Stimulated activated CD8-positive, alpha-beta memory T cell treated with anti-CD3 and anti-CD28 coated beads, Interleukin-7, amount 100 ng/mL, for 48 hours (primary cell): ENCODE results near the gene SLC25A48.
A peak's percentile ranks its signal among the peaks of the same experiment; 100 is the strongest.
"Not testable (repeated sequence)": the region's sequence is repeated elsewhere in the genome, so short reads cannot be mapped to it uniquely, and the experiment has no call there.

ENCODE experiments used
- DNase-seq, 2 donors: peaks; one replicate each; pipeline ENCODE4 v3.0.0-alpha.2; 2020; ENCODE audit warnings: low read depth in 1 of 2; ENCODE audit errors: extremely low read depth in 1 of 2

The SLC25A48 gene

DNA sequence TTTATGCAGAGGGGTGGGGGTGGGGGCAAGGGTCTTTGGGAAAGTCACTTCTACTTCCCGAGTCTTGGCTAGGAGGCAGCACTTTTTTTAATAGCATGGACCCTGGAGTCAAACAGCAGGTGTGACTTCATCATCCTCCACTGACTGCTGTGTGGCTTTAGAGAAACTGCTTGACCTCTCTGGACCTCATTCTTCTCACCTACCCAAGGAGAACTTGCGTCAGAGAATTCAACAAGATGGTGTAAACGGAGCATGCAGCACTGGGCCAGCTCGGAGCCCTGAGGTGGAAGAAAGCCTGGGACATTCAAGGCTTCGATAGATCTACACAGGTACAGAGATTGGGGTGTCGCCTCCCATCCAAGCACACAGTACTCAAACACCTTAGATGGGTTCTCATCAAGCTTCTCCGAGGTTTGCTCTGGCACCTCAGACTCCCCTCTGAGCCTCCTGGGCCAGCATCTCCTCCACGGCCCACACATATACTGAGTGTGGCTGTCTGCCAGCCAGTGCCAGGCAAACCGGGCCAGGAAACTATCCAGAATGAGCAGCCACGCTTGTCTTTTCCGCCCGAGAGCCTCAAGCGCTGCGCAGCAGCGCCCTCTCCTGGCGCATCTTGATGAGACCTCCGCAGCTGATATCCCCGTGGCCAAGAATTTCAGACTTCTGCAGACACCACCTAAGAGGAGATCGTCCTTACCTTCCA, 4.6 kb upstream of the SLC25A48 start:
- peak in 1 of 2 donors; percentile 18 for DNase-seq

DNA sequence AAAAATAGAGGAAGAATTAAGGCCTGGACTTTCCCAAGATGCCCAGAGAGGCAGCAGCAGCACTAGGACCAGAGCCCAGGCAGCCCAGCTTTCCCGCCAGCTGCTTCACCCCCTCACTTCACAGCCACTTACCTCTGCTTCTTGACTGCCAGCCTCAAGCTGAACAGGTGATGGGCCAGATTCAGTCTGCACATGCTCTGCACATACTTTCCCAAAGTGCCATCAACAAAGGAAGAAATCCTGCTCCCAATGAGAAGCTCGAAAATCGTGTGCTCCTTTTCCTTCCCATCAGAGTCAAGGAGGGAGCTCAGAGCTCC, 4.1 kb upstream of the SLC25A48 start:
- no peak for DNase-seq

DNA sequence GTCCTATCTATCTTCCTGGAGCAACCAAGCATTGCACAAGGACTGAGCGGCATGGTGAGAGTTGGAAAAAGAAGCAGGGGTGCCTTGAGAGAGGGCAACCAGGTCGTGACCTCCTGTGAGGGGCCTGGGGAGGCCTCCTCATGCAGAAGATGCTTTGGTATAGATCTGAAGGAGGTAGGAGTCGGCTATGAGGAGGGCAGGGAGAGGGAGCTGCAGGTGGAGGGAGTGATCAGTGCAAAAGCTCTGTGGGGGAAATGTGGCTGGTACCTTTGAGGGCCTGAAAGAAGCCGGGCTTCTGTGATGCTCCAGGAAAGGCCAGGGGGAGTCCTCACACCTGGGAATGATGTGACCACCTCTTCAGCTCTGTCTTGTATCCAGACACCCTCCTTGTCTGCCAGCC, 3.6 kb upstream of the SLC25A48 start:
- DNase-seq = no peak

DNA sequence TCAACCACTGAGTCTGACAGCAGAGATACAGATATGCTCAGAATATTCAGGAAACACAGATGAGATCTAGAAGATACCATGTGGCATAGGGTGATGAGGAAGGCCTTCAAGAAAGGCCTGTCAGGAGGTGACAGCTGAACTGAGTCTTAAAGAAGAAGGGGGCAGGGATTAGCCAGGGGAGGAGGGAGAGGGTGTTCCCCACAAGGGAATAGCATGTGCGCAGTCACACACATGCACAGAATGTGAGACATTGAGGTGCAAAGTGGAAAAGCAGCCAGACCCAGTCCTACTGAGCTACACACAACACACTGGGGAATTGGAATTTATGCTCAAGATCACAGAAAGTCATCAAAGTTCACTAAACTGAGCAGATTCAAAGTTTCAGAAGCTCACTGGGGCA, 3.0 kb upstream of the SLC25A48 start:
- DNase-seq = no peak

DNA sequence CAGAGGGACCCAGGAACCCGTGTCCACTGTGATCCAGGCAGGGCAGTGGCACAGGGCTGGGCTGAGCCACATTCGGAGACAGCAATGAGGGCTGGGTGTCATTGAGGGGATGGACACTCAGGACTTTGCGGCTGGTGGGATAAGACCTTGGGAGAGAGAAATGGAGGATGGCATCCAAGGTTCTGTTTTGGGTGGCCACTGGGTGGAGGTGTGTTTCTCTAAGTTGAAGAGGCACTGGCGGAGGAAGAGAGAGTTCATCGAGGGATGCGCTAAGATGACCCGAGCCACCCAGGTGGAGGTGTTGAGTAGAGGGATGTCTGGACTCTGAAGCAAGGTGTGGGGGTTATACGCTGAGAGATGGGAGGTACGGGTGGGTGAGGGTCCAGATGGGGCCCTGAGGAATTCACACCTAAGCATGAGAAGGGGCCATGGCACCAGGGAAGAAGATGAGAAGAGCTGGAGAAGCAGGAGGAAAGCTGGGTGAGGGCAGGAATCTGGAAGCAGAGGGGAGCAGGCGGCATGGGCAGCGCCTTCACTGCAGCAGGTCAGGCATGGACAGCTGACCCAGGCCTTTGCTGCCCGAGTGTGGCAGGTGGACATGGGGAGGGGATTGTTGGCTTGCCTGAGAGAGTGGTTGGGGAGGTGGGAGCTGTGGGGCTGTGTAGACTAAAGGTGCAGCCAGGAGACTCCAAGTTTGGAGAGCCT, 2.5 kb upstream of the SLC25A48 start:
- no peak for DNase-seq

DNA sequence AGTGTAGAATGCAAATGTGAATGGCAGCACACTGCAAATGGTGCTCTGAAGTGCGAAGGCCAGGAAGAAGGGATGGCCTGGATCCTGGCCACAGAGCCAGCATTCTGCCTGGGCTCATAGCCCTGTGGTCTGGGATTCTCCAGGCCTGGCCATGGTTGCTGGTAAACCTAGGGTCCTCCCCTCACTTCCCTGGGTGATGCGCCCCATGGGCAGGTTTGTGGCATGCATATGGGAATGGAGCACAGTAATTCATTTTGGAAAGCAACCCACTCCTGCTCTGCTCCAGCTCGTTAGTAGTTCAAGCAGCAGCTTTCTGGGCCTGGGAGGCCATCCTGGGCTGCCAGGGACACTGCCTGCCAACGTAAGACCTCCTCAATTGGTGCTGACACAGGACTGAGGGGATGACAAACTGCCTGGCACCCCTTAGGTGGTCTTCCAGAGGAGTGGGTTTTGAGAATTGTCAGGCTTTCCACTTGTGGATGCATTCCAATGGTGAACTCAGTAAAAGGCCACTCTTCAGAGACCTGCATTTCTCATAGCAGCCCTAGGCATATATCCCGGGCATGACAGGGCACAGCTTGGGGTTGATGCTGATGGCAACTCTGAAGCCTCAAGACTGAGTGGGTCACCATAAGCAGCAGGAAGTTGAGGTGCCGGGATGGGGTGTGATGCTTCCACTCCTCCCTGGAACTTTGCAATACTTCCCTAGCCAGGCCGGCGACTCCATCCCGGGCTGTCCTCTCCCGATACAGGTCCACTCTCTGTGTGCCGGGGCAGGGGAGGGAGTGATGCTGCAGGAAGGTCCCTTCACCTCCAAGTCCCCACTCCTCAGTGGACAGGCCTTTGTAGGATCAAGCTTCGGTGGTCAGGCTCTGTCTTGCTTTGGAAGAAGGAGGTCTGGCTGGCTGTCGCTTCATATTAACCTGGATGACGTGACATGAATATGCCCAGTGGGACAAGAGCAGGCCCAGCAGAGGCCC, 1.2 kb upstream of the SLC25A48 start:
- no peak for DNase-seq

DNA sequence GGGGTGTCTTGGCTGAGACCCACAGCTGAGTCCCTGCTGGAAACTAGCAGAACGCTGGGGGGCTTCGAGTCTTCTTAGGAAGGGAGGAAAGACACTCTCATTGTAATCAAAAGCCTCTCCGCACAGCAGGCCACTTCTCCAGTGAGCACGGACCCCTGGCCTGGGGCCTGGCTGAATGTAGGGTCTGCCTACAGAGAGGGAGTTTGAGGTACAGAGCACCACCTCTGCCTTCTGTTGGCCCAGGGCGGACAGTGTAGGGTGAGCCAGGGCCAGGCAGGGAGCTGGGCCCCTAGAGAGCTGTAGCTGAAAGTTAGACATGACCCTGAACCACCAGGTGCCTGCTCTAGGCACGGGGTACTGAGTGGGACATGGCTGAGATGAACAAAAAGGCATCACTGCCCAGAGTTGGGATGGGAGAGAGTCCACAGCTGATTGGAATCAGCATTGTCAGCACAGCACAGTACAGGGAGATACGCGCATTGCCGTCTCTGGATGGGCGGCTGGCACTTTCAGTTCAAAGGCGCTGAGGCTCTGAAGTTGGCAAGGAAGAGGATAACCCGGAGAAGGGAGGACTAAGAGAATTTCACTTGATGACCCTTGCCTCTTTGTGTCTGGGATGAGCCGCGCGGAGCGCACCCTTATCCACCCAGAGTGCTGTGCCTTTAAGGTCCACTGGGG, 363 bp upstream of the SLC25A48 start:
- no peak for DNase-seq

DNA sequence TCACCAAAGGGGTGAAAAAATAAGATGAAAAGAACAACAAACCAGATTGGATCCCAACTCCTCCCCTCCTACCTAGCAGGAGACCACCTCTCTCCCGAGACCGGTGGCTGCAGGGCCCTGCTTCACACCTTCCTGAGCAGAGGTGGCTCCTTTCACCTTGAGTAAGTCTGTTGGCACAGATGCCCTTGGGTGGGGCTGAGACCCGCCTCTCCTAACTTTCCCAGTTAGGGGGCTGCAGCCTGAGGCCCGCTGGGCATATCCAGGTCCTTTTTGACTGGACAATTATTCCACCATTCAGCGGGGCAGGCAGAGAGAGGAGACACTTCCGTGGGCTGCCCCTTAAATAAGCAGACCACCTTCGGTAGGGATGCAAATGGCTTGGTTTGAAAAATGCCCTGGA, 1.3 kb downstream of the SLC25A48 start:
- DNase-seq = no peak

DNA sequence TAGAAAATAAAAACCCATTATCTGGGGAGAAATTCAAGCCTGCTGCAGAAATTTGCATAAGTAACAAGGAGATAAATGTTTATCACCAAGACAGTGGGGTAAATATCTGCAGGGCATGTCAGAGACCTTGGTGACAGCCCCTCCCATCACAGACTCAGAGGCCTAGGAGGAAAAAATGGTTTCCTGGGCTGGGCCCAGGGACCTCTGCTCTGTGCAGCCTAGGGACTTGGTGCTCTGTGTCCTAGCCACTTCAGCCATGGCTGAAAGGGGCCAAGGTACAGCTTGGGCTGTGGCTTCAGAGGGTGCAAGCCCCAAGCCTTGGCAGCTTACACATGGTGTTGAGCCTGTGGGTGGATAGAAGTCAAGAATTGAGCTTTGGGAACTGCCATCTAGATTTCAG, 3.9 kb downstream of the SLC25A48 start:
- DNase-seq = not testable (repeated sequence)

DNA sequence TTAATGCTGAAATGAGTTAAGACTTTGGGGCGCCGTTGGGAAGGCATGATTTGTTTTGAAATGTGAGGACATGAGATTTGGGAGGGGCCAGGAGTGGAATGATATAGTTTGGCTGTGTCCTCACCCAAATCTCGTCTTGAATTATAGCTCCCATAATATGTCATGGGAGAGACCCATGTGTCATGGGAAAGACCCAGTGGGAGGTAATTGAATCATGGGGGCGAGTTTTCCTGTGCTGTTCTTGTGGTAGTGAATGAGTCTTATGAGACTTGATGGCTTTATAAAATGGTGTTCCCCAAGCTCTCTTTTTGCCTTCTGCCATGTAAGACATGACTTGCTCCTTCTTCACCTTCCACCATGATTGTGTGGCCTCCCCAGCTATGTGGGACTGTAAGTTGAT, 5.1 kb downstream of the SLC25A48 start:
- DNase-seq = no peak

DNA sequence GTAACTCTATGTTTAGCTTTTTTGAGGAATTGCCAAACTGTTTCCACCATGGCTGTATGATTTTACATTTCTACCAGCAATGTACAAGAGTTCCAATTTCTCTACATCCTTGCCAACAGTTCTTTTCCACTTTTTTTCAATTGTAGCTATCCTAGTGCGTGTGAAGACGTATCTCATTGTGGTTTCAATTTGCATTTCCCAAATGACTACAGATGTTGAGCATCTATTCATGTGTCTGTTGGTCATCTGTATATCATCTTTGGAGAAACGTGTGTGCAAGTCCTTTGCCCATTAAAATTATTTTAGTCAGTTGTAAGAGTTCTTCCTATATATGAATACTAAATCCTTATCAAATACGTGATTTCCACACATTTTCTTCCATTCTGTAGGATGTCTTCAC, 6.5 kb downstream of the SLC25A48 start:
- no peak for DNase-seq

DNA sequence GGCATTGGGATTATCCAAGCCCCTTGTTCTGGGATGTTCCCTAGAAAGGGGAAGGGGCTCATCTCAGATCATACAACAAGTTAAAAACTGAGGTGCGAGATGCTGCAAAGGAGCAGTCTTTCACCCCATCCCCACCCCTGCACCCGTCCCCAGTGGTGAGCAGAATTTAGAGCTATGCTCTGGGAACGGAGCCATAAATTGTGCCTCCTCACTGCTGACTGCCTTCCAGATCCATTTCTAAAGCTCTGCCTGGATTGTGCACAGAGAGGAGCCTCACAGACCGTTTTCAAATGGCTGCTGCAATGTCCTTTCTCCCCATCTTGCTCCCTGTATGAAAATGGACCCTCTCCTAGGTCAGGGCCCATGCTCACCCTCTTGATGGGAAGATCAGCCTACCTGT, 8.3 kb downstream of the SLC25A48 start:
- DNase-seq = no peak

DNA sequence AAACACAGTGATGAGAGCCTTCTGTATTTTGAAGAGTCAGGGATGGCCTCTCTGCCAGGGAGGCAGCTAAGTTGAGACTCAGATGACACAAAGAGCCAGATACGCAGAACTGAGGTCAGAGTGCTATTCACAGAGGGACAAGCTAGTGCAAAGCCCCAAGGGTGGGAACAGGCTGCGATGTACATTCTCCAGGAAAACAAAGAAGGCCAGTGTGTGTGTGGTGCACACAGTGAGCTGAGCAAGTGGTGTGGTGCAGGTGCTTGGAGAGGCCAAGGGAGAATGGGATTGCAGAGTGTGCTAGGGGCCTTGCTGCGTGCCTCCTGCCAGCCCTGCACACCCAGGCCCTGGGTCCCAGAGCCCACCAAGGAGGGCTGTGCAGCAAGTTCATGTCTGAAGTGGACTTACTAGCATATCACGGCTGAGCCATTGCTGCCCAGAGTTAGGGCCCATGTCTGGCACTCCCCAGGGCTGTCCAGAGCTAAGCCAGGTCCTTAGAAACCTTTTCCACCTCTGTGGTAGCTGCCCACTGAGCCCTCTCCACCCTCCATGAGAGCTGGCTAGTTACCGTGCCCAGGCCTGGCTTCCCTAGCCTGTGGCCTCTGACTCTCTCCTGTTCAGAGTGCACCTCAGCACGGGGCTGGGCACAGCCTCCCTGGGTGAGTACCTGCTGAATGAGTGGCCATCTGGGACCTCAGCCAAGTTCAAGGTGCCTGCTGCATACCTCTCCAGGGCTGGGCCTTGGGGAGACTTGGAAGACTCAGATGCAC, 9.3 kb downstream of the SLC25A48 start:
- no peak for DNase-seq

DNA sequence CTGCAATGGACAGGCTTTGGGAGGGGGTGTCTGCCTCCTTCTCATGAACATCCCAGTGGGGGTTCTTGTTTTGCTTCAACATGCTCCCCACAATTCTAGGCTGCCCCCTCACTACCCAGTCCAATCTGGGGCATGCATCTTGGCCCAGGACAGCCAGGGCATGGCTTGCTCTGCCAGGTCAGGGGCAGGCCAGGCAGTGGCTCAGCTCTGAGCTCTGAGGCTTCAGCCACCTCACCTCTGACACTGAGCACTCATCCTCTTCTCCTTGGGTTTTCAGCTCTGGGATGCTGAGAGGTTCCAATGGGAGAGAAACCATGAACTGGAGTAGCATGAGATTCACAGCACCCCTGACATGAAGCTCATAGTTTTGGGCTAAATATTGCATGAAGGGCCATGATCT, 11.8 kb downstream of the SLC25A48 start:
- DNase-seq = no peak

DNA sequence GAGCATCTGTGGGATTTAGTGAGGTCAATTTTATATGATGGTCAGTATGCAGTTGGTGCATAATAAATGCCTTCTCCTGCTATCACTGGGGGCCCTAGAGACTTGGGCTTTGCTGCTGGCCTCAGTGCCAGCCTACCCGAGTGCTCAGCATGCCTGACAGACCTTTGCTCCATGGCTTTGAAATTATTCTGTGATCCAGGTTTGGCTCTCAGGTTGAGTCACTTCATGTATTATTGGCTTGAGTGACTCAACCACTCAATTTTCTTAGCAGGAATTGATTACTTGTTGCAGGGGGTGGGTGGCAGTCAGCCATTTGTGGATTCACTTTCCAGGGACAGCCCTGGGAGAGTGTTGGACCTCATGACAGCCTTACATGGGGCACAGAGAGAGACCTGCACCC, 13.5 kb downstream of the SLC25A48 start:
- no peak for DNase-seq

DNA sequence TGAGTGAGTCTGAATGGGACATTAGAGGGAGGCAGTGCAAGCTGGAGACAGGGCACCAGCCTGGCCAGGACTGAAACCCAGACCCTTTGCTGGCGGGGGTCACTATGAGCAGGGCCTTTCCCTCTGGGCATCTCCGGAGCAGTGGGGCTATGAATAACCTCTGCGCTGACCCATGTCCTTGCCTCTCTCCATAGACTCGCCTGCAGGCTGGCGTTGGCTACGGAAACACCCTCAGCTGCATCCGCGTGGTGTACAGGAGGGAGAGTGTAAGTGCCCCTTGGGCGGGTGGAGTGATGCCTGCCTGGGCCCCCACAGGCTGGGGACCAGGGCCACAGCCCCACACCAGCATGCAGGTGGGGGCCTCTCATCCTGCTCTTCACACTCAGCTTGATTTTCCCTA, 15.8 kb downstream of the SLC25A48 start:
- no peak for DNase-seq

DNA sequence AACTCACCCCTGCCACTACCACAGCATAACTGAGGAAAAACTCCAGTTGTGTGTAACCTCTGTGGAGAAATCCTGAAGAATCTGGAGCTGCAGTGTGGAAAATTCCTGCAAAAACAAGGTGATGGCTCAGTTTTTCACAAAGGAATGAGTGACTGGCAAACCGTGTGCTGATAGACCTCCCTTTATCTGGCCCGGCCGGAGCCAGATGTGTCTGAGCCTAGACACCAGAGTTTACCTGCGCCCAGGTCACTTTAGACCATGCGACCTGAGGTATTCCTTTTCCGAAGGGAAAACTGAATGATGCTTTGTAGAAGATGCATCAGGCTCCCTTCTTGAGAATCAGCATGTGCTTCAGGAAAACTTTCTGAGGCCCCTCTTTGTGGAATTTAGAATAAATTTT, 16.2 kb downstream of the SLC25A48 start:
- DNase-seq = no peak

DNA sequence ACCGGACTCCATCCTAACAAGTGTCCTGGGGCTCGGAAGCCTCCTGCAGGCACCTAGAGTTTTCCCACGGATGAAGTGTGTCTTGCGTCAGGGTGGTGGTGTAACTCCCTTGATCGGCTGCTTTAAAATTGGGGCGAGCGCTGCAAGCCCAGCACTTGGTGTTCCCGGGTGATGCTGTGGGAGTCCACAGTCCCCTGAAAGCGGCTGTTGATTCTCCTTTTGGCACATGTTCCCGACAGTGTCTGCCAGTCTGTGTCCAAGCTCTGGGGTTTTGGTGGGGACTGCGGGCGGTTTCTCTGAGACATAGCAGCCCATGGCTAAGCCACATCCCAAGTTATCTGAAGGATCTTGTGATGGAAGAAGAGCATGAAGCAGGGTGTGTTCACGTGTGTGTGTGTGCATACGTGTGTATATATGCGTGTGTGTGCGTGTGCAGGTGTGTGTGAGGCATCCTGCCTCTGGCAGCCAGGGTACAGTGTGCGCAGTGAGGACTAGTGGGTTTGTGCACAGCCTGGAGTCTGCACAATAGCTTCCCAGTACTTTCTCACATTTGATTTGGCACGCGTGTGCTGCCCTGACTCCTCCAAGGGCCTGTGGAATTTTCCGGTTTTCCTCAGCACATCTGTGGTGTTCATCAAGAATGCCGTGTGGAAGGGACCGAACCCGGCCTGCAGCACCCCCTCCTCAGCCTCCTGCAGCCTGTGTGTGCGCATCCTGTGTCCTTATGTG, 16.9 kb downstream of the SLC25A48 start:
- no peak for DNase-seq

DNA sequence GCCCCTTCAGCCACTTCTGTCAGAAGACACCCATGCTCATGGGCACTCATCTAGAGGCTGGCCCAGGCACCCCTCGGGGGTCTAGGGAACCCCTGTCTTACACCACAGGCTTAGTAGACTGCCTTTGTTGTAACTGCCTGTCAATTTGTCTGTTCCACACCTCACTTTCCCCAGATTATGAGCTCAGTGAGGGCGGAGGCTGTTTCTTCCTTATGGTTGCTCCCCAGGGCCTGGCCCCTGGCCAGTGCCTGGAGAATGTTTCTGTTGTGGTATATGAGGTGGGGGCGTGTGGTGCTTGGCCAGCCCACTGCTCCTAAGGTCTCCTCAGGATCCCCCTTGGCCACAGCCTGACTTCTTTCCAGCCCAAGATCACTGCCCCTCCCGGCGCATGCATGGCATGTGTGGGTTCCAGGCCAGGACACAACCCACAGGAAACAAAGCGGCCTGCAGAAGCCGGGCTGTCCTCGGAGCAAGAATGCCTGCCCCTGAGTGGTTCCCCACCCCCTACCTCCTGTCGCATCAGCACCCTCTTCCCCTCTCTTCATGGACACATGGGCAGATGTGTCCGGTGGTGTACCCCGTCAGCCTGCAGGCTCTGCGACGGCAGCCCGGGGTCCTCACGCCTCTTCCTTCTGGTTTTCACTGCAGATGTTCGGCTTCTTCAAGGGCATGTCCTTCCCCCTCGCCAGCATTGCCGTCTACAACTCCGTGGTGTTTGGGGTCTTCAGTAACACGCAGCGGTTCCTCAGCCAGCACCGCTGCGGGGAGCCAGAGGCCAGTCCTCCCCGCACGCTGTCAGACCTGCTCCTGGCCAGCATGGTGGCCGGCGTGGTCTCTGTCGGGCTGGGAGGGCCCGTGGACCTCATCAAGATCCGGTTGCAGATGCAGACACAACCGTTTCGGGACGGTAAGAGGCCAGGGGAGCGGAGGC, 17.7 kb downstream of the SLC25A48 start:
- no peak for DNase-seq
